Esophagus squamous epithelium (tissue), 4 donors: Measurements from ENCODE around the gene RNF121.

Experiments used
- CTCF ChIP-seq, 6 experiments: fragments of 450-650 bp in 4 of 6; fragments of 200-600 bp in 2 of 6; sonication (generic) in 2 of 6; IDR thresholded peaks; one replicate each; pipeline ENCODE4 v1.5.1; 2016 to 2019; ENCODE audit warnings: antibody characterized with exemption in 6 of 6, mild to moderate bottlenecking in 4 of 6, moderate library complexity in 4 of 6
- POLR2A ChIP-seq, 4 donors: fragments of 450-650 bp; IDR thresholded peaks; one replicate each; pipeline ENCODE4 v1.6.1; 2017; ENCODE audit warnings: antibody characterized with exemption in 4 of 4, mild to moderate bottlenecking in 4 of 4, moderate library complexity in 3 of 4

- TF ChIP-seq CTCF (IDR thresholded peaks at IDR 0.05) (no peak), POLR2A (IDR thresholded peaks at IDR 0.05) (no peak)
These were observed 18.7 kb downstream of the RNF121 start for GRCh38 chr11:71947498-71947897.
